ENCODE results near the gene DGKB.
"Not testable (repeated sequence)": the region's sequence is repeated elsewhere in the genome, so short reads cannot be mapped to it uniquely, and the experiment has no call there.

DGKB gene

GRCh38 chr7:14287398-14287797, 615.2 kb downstream of the DGKB start:
- Histone ChIP-seq H3K27ac (ENCODE audit: low read depth, low read length) (no peak overlapping the region), H3K9ac (ENCODE audit: low read depth in 1 of 2, low read length in 2 of 2) (no peak overlapping the region), H3K9me3 (ENCODE audit: control insufficient read depth in 1 of 2, low read length in 2 of 2) (no peaks in the 10 kb centered on the region)

DNA sequence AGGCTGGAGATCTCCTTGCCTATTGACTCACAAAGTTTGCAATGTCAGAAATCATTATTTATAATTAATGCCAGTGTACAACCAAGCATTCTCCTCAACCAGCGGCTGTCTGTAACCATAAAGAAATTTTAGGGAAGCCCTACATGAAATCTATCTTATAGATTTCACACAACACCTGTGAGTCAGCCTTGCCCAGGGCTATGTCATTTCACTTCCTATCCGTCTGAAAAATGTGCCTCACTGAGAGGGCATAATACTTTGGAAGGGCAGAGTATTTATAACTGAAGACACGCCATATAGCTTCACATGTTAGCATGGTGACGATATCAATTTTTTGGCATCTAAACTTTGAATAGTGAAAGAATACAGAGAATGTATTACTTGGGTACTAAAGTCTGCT, 616.5 kb downstream of the DGKB start:
- H3K27ac ChIP-seq (ENCODE audit: low read depth, low read length) = no peak overlapping the region
- no peak overlapping the region for H3K9ac ChIP-seq (ENCODE audit: low read depth in 1 of 2, low read length in 2 of 2)
- no peaks in the 10 kb centered on the region for H3K9me3 ChIP-seq (ENCODE audit: control insufficient read depth in 1 of 2, low read length in 2 of 2)
- no peaks in the 10 kb centered on the region for H3K4me1 ChIP-seq (ENCODE audit: control insufficient read depth in 1 of 2, insufficient read depth in 2 of 2, low read length in 2 of 2)
- no peak overlapping the region for H3K4me3 ChIP-seq (ENCODE audit: low read depth in 1 of 2, low read length in 2 of 2)
- H3K36me3 ChIP-seq (ENCODE audit: control insufficient read depth in 1 of 2, insufficient read depth in 2 of 2, low read length in 2 of 2) = no peaks in the 10 kb centered on the region
- no peaks in the 10 kb centered on the region for H3K27me3 ChIP-seq (ENCODE audit: control insufficient read depth in 1 of 2, insufficient read depth in 2 of 2, low read length in 2 of 2)

More at GRCh38 chr7:14287398-14287797, 615.2 kb downstream of the DGKB start:
- Histone ChIP-seq H3K4me1 (ENCODE audit: control insufficient read depth in 1 of 2, insufficient read depth in 2 of 2, low read length in 2 of 2) (no peaks in the 10 kb centered on the region), H3K4me3 (ENCODE audit: low read depth in 1 of 2, low read length in 2 of 2) (no peak overlapping the region), H3K27me3 (ENCODE audit: control insufficient read depth in 1 of 2, insufficient read depth in 2 of 2, low read length in 2 of 2) (no peaks in the 10 kb centered on the region), H3K36me3 (ENCODE audit: control insufficient read depth in 1 of 2, insufficient read depth in 2 of 2, low read length in 2 of 2) (no peaks in the 10 kb centered on the region)

DNA sequence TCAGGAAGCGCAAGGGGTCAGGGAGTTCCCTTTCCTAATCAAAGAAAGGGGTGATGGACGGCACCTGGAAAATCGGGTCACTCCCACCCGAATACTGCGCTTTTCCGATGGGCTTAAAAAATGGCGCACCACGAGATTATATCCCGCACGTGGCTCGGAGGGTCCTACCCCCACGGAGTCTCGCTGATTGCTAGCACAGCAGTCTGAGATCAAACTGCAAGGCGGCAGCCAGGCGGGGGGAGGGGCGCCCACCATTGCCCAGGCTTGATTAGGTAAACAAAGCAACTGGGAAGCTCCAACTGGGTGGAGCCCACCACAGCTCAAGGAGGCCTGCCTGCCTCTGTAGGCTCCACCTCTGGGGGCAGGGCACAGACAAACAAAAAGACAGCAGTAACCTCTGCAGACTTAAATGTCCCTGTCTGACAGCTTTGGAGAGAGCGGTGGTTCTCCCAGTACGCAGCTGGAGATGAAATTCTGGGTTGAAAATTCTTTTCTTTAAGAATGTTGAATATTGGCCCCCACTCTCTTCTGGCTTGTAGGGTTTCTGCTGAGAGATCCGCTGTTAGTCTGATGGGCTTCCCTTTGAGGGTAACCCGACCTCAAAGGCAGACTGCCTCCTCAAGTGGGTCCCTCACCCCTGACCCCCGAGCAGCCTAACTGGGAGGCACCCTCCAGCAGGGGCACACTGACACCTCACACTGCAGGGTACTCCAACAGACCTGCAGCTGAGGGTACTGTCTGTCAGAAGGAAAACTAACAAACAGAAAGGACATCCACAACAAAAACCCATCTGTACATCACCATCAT, 623.3 kb downstream of the DGKB start:
- H3K36me3 ChIP-seq (ENCODE audit: control insufficient read depth in 1 of 2, insufficient read depth in 2 of 2, low read length in 2 of 2); H3K4me3 ChIP-seq (ENCODE audit: low read depth in 1 of 2, low read length in 2 of 2); H3K4me1 ChIP-seq (ENCODE audit: control insufficient read depth in 1 of 2, insufficient read depth in 2 of 2, low read length in 2 of 2); H3K9ac ChIP-seq (ENCODE audit: low read depth in 1 of 2, low read length in 2 of 2); H3K27ac ChIP-seq (ENCODE audit: low read depth, low read length); H3K9me3 ChIP-seq (ENCODE audit: control insufficient read depth in 1 of 2, low read length in 2 of 2); H3K27me3 ChIP-seq (ENCODE audit: control insufficient read depth in 1 of 2, insufficient read depth in 2 of 2, low read length in 2 of 2): not testable (repeated sequence)

DNA sequence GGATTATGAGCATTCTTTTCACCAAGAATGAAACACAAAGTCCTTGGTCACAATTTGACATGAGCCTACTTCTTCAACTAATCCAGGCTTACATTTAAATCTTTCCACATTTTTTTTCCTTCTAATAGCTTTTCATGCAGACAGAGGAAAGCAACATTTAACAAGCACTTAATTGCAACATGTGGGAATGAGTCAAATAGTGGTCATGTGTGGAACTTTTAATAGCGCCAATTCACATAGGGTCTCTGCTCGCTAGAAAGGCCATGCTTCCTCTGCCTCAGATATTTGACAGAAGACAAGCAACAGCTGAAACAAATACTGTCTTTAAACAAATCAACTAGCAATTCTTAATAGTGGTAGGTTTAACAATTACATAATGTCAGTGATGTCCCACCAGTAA, 627.2 kb downstream of the DGKB start:
- H3K36me3 ChIP-seq (ENCODE audit: control insufficient read depth in 1 of 2, insufficient read depth in 2 of 2, low read length in 2 of 2) = no peaks in the 10 kb centered on the region
- H3K9me3 ChIP-seq (ENCODE audit: control insufficient read depth in 1 of 2, low read length in 2 of 2) = no peaks in the 10 kb centered on the region
- H3K27ac ChIP-seq (ENCODE audit: low read depth, low read length) = no peak overlapping the region
- H3K9ac ChIP-seq (ENCODE audit: low read depth in 1 of 2, low read length in 2 of 2) = no peak overlapping the region
- no peaks in the 10 kb centered on the region for H3K4me1 ChIP-seq (ENCODE audit: control insufficient read depth in 1 of 2, insufficient read depth in 2 of 2, low read length in 2 of 2)
- H3K4me3 ChIP-seq (ENCODE audit: low read depth in 1 of 2, low read length in 2 of 2) = no peak overlapping the region
- H3K27me3 ChIP-seq (ENCODE audit: control insufficient read depth in 1 of 2, insufficient read depth in 2 of 2, low read length in 2 of 2) = no peaks in the 10 kb centered on the region

GRCh38 chr7:14271441-14271840, 631.1 kb downstream of the DGKB start:
- Histone ChIP-seq H3K27me3 (ENCODE audit: control insufficient read depth in 1 of 2, insufficient read depth in 2 of 2, low read length in 2 of 2) (no peaks in the 10 kb centered on the region), H3K27ac (ENCODE audit: low read depth, low read length) (no peak overlapping the region), H3K4me3 (ENCODE audit: low read depth in 1 of 2, low read length in 2 of 2) (no peak overlapping the region), H3K9ac (ENCODE audit: low read depth in 1 of 2, low read length in 2 of 2) (no peak overlapping the region), H3K4me1 (ENCODE audit: control insufficient read depth in 1 of 2, insufficient read depth in 2 of 2, low read length in 2 of 2) (no peaks in the 10 kb centered on the region), H3K36me3 (ENCODE audit: control insufficient read depth in 1 of 2, insufficient read depth in 2 of 2, low read length in 2 of 2) (no peaks in the 10 kb centered on the region), H3K9me3 (ENCODE audit: control insufficient read depth in 1 of 2, low read length in 2 of 2) (no peaks in the 10 kb centered on the region)

DNA sequence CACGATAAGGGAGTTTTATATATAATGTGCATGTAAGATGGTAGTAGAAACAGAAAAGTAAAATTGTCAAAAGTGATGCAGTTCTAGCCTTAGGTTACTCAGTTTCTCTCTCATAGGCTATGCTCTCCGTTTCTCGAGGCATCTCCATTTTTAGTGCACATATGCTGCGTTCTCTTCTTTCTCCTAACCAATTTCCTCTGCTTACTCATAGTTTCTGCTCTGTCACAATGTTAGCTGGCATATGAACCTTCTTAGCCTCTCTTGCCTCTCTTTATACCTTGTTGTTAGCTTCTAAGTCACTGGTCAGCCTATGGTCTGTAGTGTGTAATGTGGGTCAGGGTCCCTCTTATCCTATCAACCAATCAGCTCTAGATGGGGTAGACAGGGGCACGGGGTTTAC, 632.5 kb downstream of the DGKB start:
- H3K27ac ChIP-seq (ENCODE audit: low read depth, low read length) = no peak overlapping the region
- no peaks in the 10 kb centered on the region for H3K9me3 ChIP-seq (ENCODE audit: control insufficient read depth in 1 of 2, low read length in 2 of 2)
- no peaks in the 10 kb centered on the region for H3K27me3 ChIP-seq (ENCODE audit: control insufficient read depth in 1 of 2, insufficient read depth in 2 of 2, low read length in 2 of 2)
- no peak overlapping the region for H3K9ac ChIP-seq (ENCODE audit: low read depth in 1 of 2, low read length in 2 of 2)
- H3K4me3 ChIP-seq (ENCODE audit: low read depth in 1 of 2, low read length in 2 of 2) = no peak overlapping the region
- H3K4me1 ChIP-seq (ENCODE audit: control insufficient read depth in 1 of 2, insufficient read depth in 2 of 2, low read length in 2 of 2) = no peaks in the 10 kb centered on the region
- H3K36me3 ChIP-seq (ENCODE audit: control insufficient read depth in 1 of 2, insufficient read depth in 2 of 2, low read length in 2 of 2) = no peaks in the 10 kb centered on the region

GRCh38 chr7:14260011-14260410, 642.5 kb downstream of the DGKB start:
- H3K9me3 ChIP-seq (ENCODE audit: control insufficient read depth in 1 of 2, low read length in 2 of 2) = no peaks in the 10 kb centered on the region
- no peaks in the 10 kb centered on the region for H3K36me3 ChIP-seq (ENCODE audit: control insufficient read depth in 1 of 2, insufficient read depth in 2 of 2, low read length in 2 of 2)
- H3K4me3 ChIP-seq (ENCODE audit: low read depth in 1 of 2, low read length in 2 of 2) = no peak overlapping the region
- no peaks in the 10 kb centered on the region for H3K27me3 ChIP-seq (ENCODE audit: control insufficient read depth in 1 of 2, insufficient read depth in 2 of 2, low read length in 2 of 2)
- no peak overlapping the region for H3K9ac ChIP-seq (ENCODE audit: low read depth in 1 of 2, low read length in 2 of 2)
- no peaks in the 10 kb centered on the region for H3K4me1 ChIP-seq (ENCODE audit: control insufficient read depth in 1 of 2, insufficient read depth in 2 of 2, low read length in 2 of 2)
- no peak overlapping the region for H3K27ac ChIP-seq (ENCODE audit: low read depth, low read length)

- no peak overlapping the region for H3K27ac ChIP-seq (ENCODE audit: low read depth, low read length)
- H3K9me3 ChIP-seq (ENCODE audit: control insufficient read depth in 1 of 2, low read length in 2 of 2) = no peaks in the 10 kb centered on the region
- no peak overlapping the region for H3K4me3 ChIP-seq (ENCODE audit: low read depth in 1 of 2, low read length in 2 of 2)
- H3K9ac ChIP-seq (ENCODE audit: low read depth in 1 of 2, low read length in 2 of 2) = no peak overlapping the region
- H3K4me1 ChIP-seq (ENCODE audit: control insufficient read depth in 1 of 2, insufficient read depth in 2 of 2, low read length in 2 of 2) = no peaks in the 10 kb centered on the region
- no peaks in the 10 kb centered on the region for H3K36me3 ChIP-seq (ENCODE audit: control insufficient read depth in 1 of 2, insufficient read depth in 2 of 2, low read length in 2 of 2)
- no peaks in the 10 kb centered on the region for H3K27me3 ChIP-seq (ENCODE audit: control insufficient read depth in 1 of 2, insufficient read depth in 2 of 2, low read length in 2 of 2)
Measured at GRCh38 chr7:14258861-14259260, 643.7 kb downstream of the DGKB start.

- Histone ChIP-seq H3K27me3 (ENCODE audit: control insufficient read depth in 1 of 2, insufficient read depth in 2 of 2, low read length in 2 of 2) (no peaks in the 10 kb centered on the region), H3K27ac (ENCODE audit: low read depth, low read length) (no peak overlapping the region)
Measured at GRCh38 chr7:14258441-14258840, 644.1 kb downstream of the DGKB start.

GRCh38 chr7:14252458-14252857, 650.1 kb downstream of the DGKB start:
- Histone ChIP-seq H3K4me3 (ENCODE audit: low read depth in 1 of 2, low read length in 2 of 2) (no peak overlapping the region), H3K36me3 (ENCODE audit: control insufficient read depth in 1 of 2, insufficient read depth in 2 of 2, low read length in 2 of 2) (no peaks in the 10 kb centered on the region), H3K27me3 (ENCODE audit: control insufficient read depth in 1 of 2, insufficient read depth in 2 of 2, low read length in 2 of 2) (no peaks in the 10 kb centered on the region), H3K4me1 (ENCODE audit: control insufficient read depth in 1 of 2, insufficient read depth in 2 of 2, low read length in 2 of 2) (no peaks in the 10 kb centered on the region), H3K9me3 (ENCODE audit: control insufficient read depth in 1 of 2, low read length in 2 of 2) (no peaks in the 10 kb centered on the region), H3K27ac (ENCODE audit: low read depth, low read length) (no peak overlapping the region), H3K9ac (ENCODE audit: low read depth in 1 of 2, low read length in 2 of 2) (no peak overlapping the region)

More at GRCh38 chr7:14258441-14258840, 644.1 kb downstream of the DGKB start:
- no peaks in the 10 kb centered on the region for H3K4me1 ChIP-seq (ENCODE audit: control insufficient read depth in 1 of 2, insufficient read depth in 2 of 2, low read length in 2 of 2)
- no peak overlapping the region for H3K9ac ChIP-seq (ENCODE audit: low read depth in 1 of 2, low read length in 2 of 2)
- H3K36me3 ChIP-seq (ENCODE audit: control insufficient read depth in 1 of 2, insufficient read depth in 2 of 2, low read length in 2 of 2) = no peaks in the 10 kb centered on the region
- H3K4me3 ChIP-seq (ENCODE audit: low read depth in 1 of 2, low read length in 2 of 2) = no peak overlapping the region
- H3K9me3 ChIP-seq (ENCODE audit: control insufficient read depth in 1 of 2, low read length in 2 of 2) = no peaks in the 10 kb centered on the region
